Activated naive CD8-positive, alpha-beta T cell treated with anti-CD3 and anti-CD28 coated beads, Interleukin-2, amount 10 ng/mL, durations not matched to agents 7 days and 5 days (primary cell): ENCODE data around the gene AK6. TPM values are rescaled to one million over a fixed set of nuclear protein-coding genes. Genes with fewer than 3 reads are reported as not detected.

ENCODE experiments used
- ATAC-seq: fragments of 150-1000 bp; cut with Tn5 transposase; one replicate; pipeline ENCODE4 v1.10.0; 2021; ENCODE audit warnings: low read depth, moderate library complexity
- POLR2A ChIA-PET: fragments of 350-600 bp; sonication (Branson Sonifier 250); formaldehyde crosslinking; loops from one replicate; lab custom pipeline; 2021; ENCODE audit warnings: antibody characterized with exemption; lab: Charles Lee
- DNase-seq: peaks from one replicate; pipeline ENCODE4 v3.0.0; 2021
- H3K27ac Mint-ChIP-seq: one replicate; pipeline ENCODE4 v1.8.0; 2022; ENCODE audit warnings: mild to moderate bottlenecking, mixed read lengths
- H3K27me3 Mint-ChIP-seq: one replicate; pipeline ENCODE4 v1.8.0; 2022; ENCODE audit warnings: mild to moderate bottlenecking, moderate library complexity, mixed read lengths
- H3K36me3 Mint-ChIP-seq: one replicate; pipeline ENCODE4 v1.8.0; 2021; ENCODE audit warnings: mild to moderate bottlenecking, mixed read lengths
- H3K4me1 Mint-ChIP-seq: one replicate; pipeline ENCODE4 v1.8.0; 2021; ENCODE audit warnings: mixed read lengths
- H3K4me3 Mint-ChIP-seq: one replicate; pipeline ENCODE4 v1.8.0; 2022; ENCODE audit warnings: mild to moderate bottlenecking, moderate library complexity, mixed read lengths
- H3K9me3 Mint-ChIP-seq: one replicate; pipeline ENCODE4 v1.8.0; 2021; ENCODE audit warnings: mixed read lengths
- total RNA-seq, 2 experiments: library from RNA; stranded (reverse); gene quantifications; one replicate each; pipeline ENCODE4 v1.2.3, GENCODE V29; 2021

AK6 gene
- total RNA-seq, 2 experiments from 2014 or later, result 24.7 to 33.3 TPM

- H3K36me3 Mint-ChIP-seq, result peaks cover 4% of the 10 kb centered on the region
- ATAC-seq, result no peak
- H3K4me3 Mint-ChIP-seq, result no peak overlapping the region
Measured at GRCh38 chr5:69329905-69330489, 39.3 kb downstream of the AK6 start.

GRCh38 chr5:69326365-69326764 is 43.0 kb downstream of the AK6 start:
- Mint-ChIP-seq H3K36me3 (peaks cover 3% of the 10 kb centered on the region), H3K4me3 (no peak overlapping the region), H3K9me3 (no peaks in the 10 kb centered on the region), H3K4me1 (no peaks in the 10 kb centered on the region), H3K27me3 (no peaks in the 10 kb centered on the region), H3K27ac (no peak overlapping the region)
- POLR2A ChIA-PET, result interaction anchor here (0.7 kb wide), 1 partner anchor 22 kb away, joined by 4 read pairs; no protein-coding TSS in a partner anchor
- DNase-seq (no peak), ATAC-seq (no peak)

More at GRCh38 chr5:69329905-69330489, 39.3 kb downstream of the AK6 start:
- H3K4me1 Mint-ChIP-seq, result peaks cover 15% of the 10 kb centered on the region
- POLR2A ChIA-PET, result no interaction called here
- no peak overlapping the region for H3K27ac Mint-ChIP-seq
- no peaks in the 10 kb centered on the region for H3K27me3 Mint-ChIP-seq
- no peaks in the 10 kb centered on the region for H3K9me3 Mint-ChIP-seq
- DNase-seq, result no peak

GRCh38 chr5:69317391-69317790 is 51.9 kb downstream of the AK6 start:
- Mint-ChIP-seq H3K36me3 (peaks cover 17% of the 10 kb centered on the region), H3K27me3 (no peaks in the 10 kb centered on the region), H3K27ac (no peak overlapping the region), H3K9me3 (no peaks in the 10 kb centered on the region), H3K4me3 (no peak overlapping the region), H3K4me1 (peaks cover 2% of the 10 kb centered on the region)
- POLR2A ChIA-PET, result no interaction called here
- DNase-seq (no peak), ATAC-seq (no peak)

GRCh38 chr5:69315972-69316371 is 53.3 kb downstream of the AK6 start:
- H3K4me1 Mint-ChIP-seq, result peaks cover 2% of the 10 kb centered on the region
- H3K4me3 Mint-ChIP-seq, result no peak overlapping the region
- ATAC-seq (no peak), DNase-seq (no peak)
- POLR2A ChIA-PET, result interaction anchor here (0.6 kb wide), 1 partner anchor 196 kb away, joined by 3 read pairs; no protein-coding TSS in a partner anchor
- peaks cover 2% of the 10 kb centered on the region for H3K9me3 Mint-ChIP-seq
- no peak overlapping the region for H3K27ac Mint-ChIP-seq
- H3K36me3 Mint-ChIP-seq, result peaks cover 21% of the 10 kb centered on the region
- no peaks in the 10 kb centered on the region for H3K27me3 Mint-ChIP-seq

GRCh38 chr5:69313428-69313827 is 55.9 kb downstream of the AK6 start:
- Mint-ChIP-seq H3K4me3 (no peak overlapping the region), H3K4me1 (no peaks in the 10 kb centered on the region), H3K9me3 (peaks cover 9% of the 10 kb centered on the region), H3K27me3 (no peaks in the 10 kb centered on the region), H3K36me3 (peaks cover 40% of the 10 kb centered on the region), H3K27ac (no peak overlapping the region)
- POLR2A ChIA-PET, result no interaction called here
- DNase-seq, result no peak
- no peak for ATAC-seq

GRCh38 chr5:69312459-69313160 is 56.7 kb downstream of the AK6 start:
- Mint-ChIP-seq H3K27ac (no peak overlapping the region), H3K36me3 (peaks cover 45% of the 10 kb centered on the region), H3K4me1 (no peaks in the 10 kb centered on the region), H3K27me3 (no peaks in the 10 kb centered on the region), H3K4me3 (no peak overlapping the region), H3K9me3 (peaks cover 9% of the 10 kb centered on the region)
- ATAC-seq, result no peak
- DNase-seq, result no peak
- POLR2A ChIA-PET, result no interaction called here

- Mint-ChIP-seq H3K4me1 (no peaks in the 10 kb centered on the region), H3K4me3 (no peak overlapping the region), H3K36me3 (peaks cover 54% of the 10 kb centered on the region), H3K27ac (no peak overlapping the region), H3K9me3 (peaks cover 9% of the 10 kb centered on the region), H3K27me3 (no peaks in the 10 kb centered on the region)
- no peak for ATAC-seq
- POLR2A ChIA-PET, result no interaction called here
- DNase-seq, result no peak
Measured at GRCh38 chr5:69309380-69309779, 59.9 kb downstream of the AK6 start.

- no peaks in the 10 kb centered on the region for H3K4me1 Mint-ChIP-seq
- H3K4me3 Mint-ChIP-seq, result no peak overlapping the region
- peaks cover 9% of the 10 kb centered on the region for H3K9me3 Mint-ChIP-seq
- no peak overlapping the region for H3K27ac Mint-ChIP-seq
- H3K36me3 Mint-ChIP-seq, result peaks cover 51% of the 10 kb centered on the region
- no peaks in the 10 kb centered on the region for H3K27me3 Mint-ChIP-seq
- POLR2A ChIA-PET, result no interaction called here
- DNase-seq (no peak), ATAC-seq (no peak)
Measured at GRCh38 chr5:69308046-69308553, 61.2 kb downstream of the AK6 start.

GRCh38 chr5:69305512-69305911 is 63.8 kb downstream of the AK6 start:
- Mint-ChIP-seq H3K36me3 (peaks cover 39% of the 10 kb centered on the region), H3K27me3 (no peaks in the 10 kb centered on the region)
- POLR2A ChIA-PET, result no interaction called here

More at GRCh38 chr5:69305512-69305911, 63.8 kb downstream of the AK6 start:
- H3K27ac Mint-ChIP-seq, result no peak overlapping the region
- H3K4me1 Mint-ChIP-seq, result no peaks in the 10 kb centered on the region
- no peak for ATAC-seq
- peaks cover 7% of the 10 kb centered on the region for H3K9me3 Mint-ChIP-seq
- no peak overlapping the region for H3K4me3 Mint-ChIP-seq
- no peak for DNase-seq

Other genes with a start within 250 kb of the AK6 start
- 100 to 1,000 TPM; 116 to 118 TPM for gene CCNB1, start 202.4 kb downstream of the AK6 start, total RNA-seq
- gene CENPH, start 179.9 kb downstream of the AK6 start, total RNA-seq, result 10 to 100 TPM; 41.3 to 42.8 TPM
- 10 to 100 TPM; 21.2 to 23.7 TPM for gene CDK7, start 134.6 kb downstream of the AK6 start, total RNA-seq
- 10 to 100 TPM in 1 of 2 experiments, 1 to 10 TPM in 1; 8.3 to 12.0 TPM for gene CCDC125, start 36.7 kb downstream of the AK6 start, total RNA-seq
- gene TAF9, start within 50 bp of the AK6 start, total RNA-seq, result 10 to 100 TPM; 47.3 to 52.9 TPM
- gene RAD17, start 298 bp upstream of the AK6 start, total RNA-seq, result 10 to 100 TPM; 25.8 to 28.2 TPM
- under 1 TPM; 0.42 to 0.43 TPM for gene MARVELD2, start 45.6 kb upstream of the AK6 start, total RNA-seq
- 1 to 10 TPM; 2.6 to 3.3 TPM for gene OCLN, start 123.3 kb upstream of the AK6 start, total RNA-seq
- gene GTF2H2C, start 190.7 kb upstream of the AK6 start, total RNA-seq, result 10 to 100 TPM; 33.4 to 33.8 TPM